GM19035 (cell line): ENCODE results near the gene GPX3.

Source experiments
- ATAC-seq: cut with Tn5 transposase; IDR thresholded peaks from one replicate; pipeline ENCODE4 v1.9.1; 2021; ENCODE audit not compliant: unreplicated experiment

The GPX3 gene

GRCh38 chr5:151020304-151021110 is at the start of gene GPX3:
TSS of gene GPX3 (plus strand) at chr5:151020591. CDS start at chr5:151020655, 64 bp downstream.
- peak; percentile 80 for ATAC-seq

GRCh38 chr5:150978590-150978989 is 41.8 kb upstream of the GPX3 start:
- no peak for ATAC-seq

GRCh38 chr5:150987746-150988145 is 32.6 kb upstream of the GPX3 start:
- no peak for ATAC-seq

- no peak for ATAC-seq
Observed at GRCh38 chr5:150989695-150990094, 30.7 kb upstream of the GPX3 start.

GRCh38 chr5:150992705-150993104 is 27.7 kb upstream of the GPX3 start:
- ATAC-seq, result no peak

- ATAC-seq, result no peak
Observed at GRCh38 chr5:150993422-150993821, 27.0 kb upstream of the GPX3 start.

- ATAC-seq, result no peak
Observed at GRCh38 chr5:150993826-150994412, 26.5 kb upstream of the GPX3 start.

- ATAC-seq, result no peak
Observed at GRCh38 chr5:150999704-151000442, 20.5 kb upstream of the GPX3 start.

- no peak for ATAC-seq
Observed at GRCh38 chr5:151001436-151001835, 19.0 kb upstream of the GPX3 start.

- no peak for ATAC-seq
Observed at GRCh38 chr5:151002250-151002649, 18.1 kb upstream of the GPX3 start.

GRCh38 chr5:151002681-151003502 is 17.5 kb upstream of the GPX3 start:
- no peak for ATAC-seq

GRCh38 chr5:151003503-151003860 is 16.9 kb upstream of the GPX3 start:
- ATAC-seq, result no peak

GRCh38 chr5:151004499-151004898 is 15.9 kb upstream of the GPX3 start:
- no peak for ATAC-seq

GRCh38 chr5:151005187-151005949 is 15.0 kb upstream of the GPX3 start:
- ATAC-seq, result no peak

- no peak for ATAC-seq
Observed at GRCh38 chr5:151005950-151006576, 14.3 kb upstream of the GPX3 start.

- ATAC-seq, result no peak
Observed at GRCh38 chr5:151006704-151007334, 13.6 kb upstream of the GPX3 start.

- ATAC-seq, result no peak
Observed at GRCh38 chr5:151007430-151008209, 12.8 kb upstream of the GPX3 start.

GRCh38 chr5:151008210-151008491 is 12.2 kb upstream of the GPX3 start:
- ATAC-seq, result no peak

- no peak for ATAC-seq
Observed at GRCh38 chr5:151008906-151009305, 11.5 kb upstream of the GPX3 start.
